ENCODE data around the gene AP1S1.

DNA sequence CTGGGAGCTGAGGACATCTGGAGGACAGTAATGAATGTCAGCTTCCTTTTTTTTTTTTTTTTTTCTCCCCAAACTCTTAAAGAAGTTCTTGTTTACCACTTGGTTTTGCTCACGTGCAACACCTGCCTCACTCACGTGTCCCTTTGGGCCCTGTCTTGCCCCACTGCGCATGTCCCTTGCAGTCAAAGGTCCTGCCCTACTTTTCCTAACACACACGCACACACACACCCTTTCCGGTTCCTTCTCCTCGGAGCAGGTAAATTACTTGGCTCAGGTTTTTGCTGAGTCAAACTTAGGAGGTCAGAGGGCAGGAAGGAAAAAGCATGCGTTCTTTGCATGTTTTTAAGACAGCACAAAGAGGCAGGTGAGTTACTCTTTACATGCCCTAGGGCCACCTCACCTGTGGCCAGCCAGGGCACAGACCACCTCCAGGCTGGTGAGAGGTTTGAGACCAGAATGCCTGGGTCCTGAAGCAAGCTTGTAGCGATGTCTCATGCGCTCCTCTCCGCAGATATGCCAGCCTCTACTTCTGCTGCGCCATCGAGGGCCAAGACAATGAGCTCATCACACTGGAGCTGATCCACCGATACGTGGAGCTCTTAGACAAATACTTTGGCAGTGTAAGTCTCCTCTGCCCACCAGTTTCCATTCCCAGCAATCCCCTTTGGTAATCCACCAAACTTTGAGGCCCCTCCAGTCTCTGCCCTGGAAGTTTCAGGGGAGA lies 2.8 kb downstream of the AP1S1 start:
- TF ChIP-seq EZH2 (IDR thresholded peaks at IDR 0.05; ENCODE audit: borderline replicate concordance, low read depth, low read length, severe bottlenecking) (no peak), CTCF (IDR thresholded peaks at IDR 0.05; ENCODE audit: extremely low read depth in 1 of 2, insufficient read depth in 1 of 2, low read depth in 1 of 2, low read length in 2 of 2) (no peak), POLR2A (IDR thresholded peaks at IDR 0.05; ENCODE audit: low read depth, low read length) (no peak), POLR2AphosphoS5 (IDR thresholded peaks at IDR 0.05; ENCODE audit: insufficient read depth, low read depth, low read length) (no peak), JUN (IDR thresholded peaks at IDR 0.05; ENCODE audit: borderline replicate concordance, insufficient read depth, insufficient read length, low read depth) (no peak), MAX (IDR thresholded peaks at IDR 0.05; ENCODE audit: insufficient read depth, insufficient read length) (no peak), GATA2 (IDR thresholded peaks at IDR 0.05; ENCODE audit: insufficient read depth, insufficient read length, low read depth, low read length) (no peak)

All from endothelial cell of umbilical vein (primary cell).